Liver (tissue), 9 donors: Measurements from ENCODE around the gene CTAGE9. TPM values are rescaled to one million over a fixed set of nuclear protein-coding genes. Genes with fewer than 3 reads are reported as not detected.
"Not testable (repeated sequence)": the region's sequence is repeated elsewhere in the genome, so short reads cannot be mapped to it uniquely, and the experiment has no call there.

ENCODE experiments used
- DNase-seq: peaks from one replicate; pipeline ENCODE4 v3.0.0-alpha.2; 2017; ENCODE audit warnings: low spot score
- H3K27ac ChIP-seq, 2 donors: one replicate each; pipeline ENCODE4 v1.7.0; 2013; ENCODE audit warnings: inconsistent platforms in 2 of 2, low read length in 2 of 2, control low read depth in 1 of 2, low read depth in 1 of 2, mild to moderate bottlenecking in 1 of 2
- H3K27me3 ChIP-seq, 4 donors: one replicate each; pipeline versions ENCODE4 v1.6.1 to v1.7.0; 2013; ENCODE audit warnings: low read length in 3 of 4, inconsistent platforms in 1 of 4, mild to moderate bottlenecking in 1 of 4, moderate library complexity in 1 of 4; ENCODE audit not compliant: control insufficient read depth in 4 of 4, insufficient read depth in 4 of 4
- H3K36me3 ChIP-seq, 4 donors: one replicate each; pipeline versions ENCODE4 v1.6.1 to v1.7.0; 2013; ENCODE audit warnings: low read length in 3 of 4, mild to moderate bottlenecking in 3 of 4, low read depth in 1 of 4, moderate library complexity in 1 of 4; ENCODE audit not compliant: control insufficient read depth in 4 of 4, insufficient read depth in 3 of 4
- H3K4me1 ChIP-seq, 4 donors: one replicate each; pipeline versions ENCODE4 v1.6.1 to v1.7.0; 2013; ENCODE audit warnings: low read length in 3 of 4, mild to moderate bottlenecking in 3 of 4, moderate library complexity in 1 of 4; ENCODE audit not compliant: control insufficient read depth in 4 of 4, insufficient read depth in 4 of 4
- H3K4me3 ChIP-seq, 3 donors: one replicate each; pipeline versions ENCODE4 v1.6.1 to v1.7.0; 2013; ENCODE audit warnings: low read length in 3 of 3, control low read depth in 1 of 3, low read depth in 1 of 3, mild to moderate bottlenecking in 1 of 3
- H3K9ac ChIP-seq, 2 donors: one replicate each; pipeline ENCODE4 v1.7.0; 2013; ENCODE audit warnings: low read length in 2 of 2, mild to moderate bottlenecking in 2 of 2, moderate library complexity in 2 of 2, control low read depth in 1 of 2, low read depth in 1 of 2
- H3K9me3 ChIP-seq, 4 donors: one replicate each; pipeline versions ENCODE4 v1.6.1 to v1.7.0; 2013; ENCODE audit warnings: low read length in 3 of 4; ENCODE audit not compliant: control insufficient read depth in 4 of 4
- CTCF ChIP-seq: fragments of 150-350 bp; IDR thresholded peaks from 2 replicates; pipeline ENCODE4 v1.5.1; 2017; ENCODE audit warnings: improper control_type of control experiment, low read depth, low read length; ENCODE audit not compliant: missing input control
- EGR1 ChIP-seq, 2 donors: IDR thresholded peaks; 2 replicates each; pipeline ENCODE4 v1.6.1; 2016 to 2018; ENCODE audit warnings: antibody characterized with exemption in 2 of 2, low read depth in 2 of 2
- FOXA2 ChIP-seq: IDR thresholded peaks from 2 replicates; pipeline ENCODE4 v1.6.1; 2016; ENCODE audit warnings: antibody characterized with exemption
- HNF4A ChIP-seq, 2 donors: conservative IDR thresholded peaks; 2 replicates each; pipeline ENCODE4 v1.6.1; 2016; ENCODE audit warnings: antibody characterized with exemption in 2 of 2, mild to moderate bottlenecking in 2 of 2
- HNF4G ChIP-seq: IDR thresholded peaks from 2 replicates; pipeline ENCODE4 v1.6.1; 2016; ENCODE audit warnings: antibody characterized with exemption
- RAD21 ChIP-seq, 2 donors: IDR thresholded peaks; 2 replicates each; pipeline ENCODE4 v1.6.1; 2016; ENCODE audit warnings: antibody characterized with exemption in 2 of 2, mild to moderate bottlenecking in 2 of 2
- REST ChIP-seq: IDR thresholded peaks from 2 replicates; pipeline ENCODE4 v1.6.1; 2016; ENCODE audit warnings: antibody characterized with exemption, mild to moderate bottlenecking
- SP1 ChIP-seq: IDR thresholded peaks from 2 replicates; pipeline ENCODE4 v1.6.1; 2018; ENCODE audit warnings: antibody characterized with exemption, mild to moderate bottlenecking
- YY1 ChIP-seq: IDR thresholded peaks from 2 replicates; pipeline ENCODE4 v1.6.1; 2016; ENCODE audit warnings: antibody characterized with exemption, mild to moderate bottlenecking
- ZBTB33 ChIP-seq: IDR thresholded peaks from 2 replicates; pipeline ENCODE4 v1.6.1; 2016; ENCODE audit warnings: antibody characterized with exemption
- WGBS: extraction: QIAGEN DNeasy Blood & Tissue Kit; methylation state at CpG from one replicate; pipeline ENCODE4 v1.1.7; 2013; 5-methylcytosine and 5-hydroxymethylcytosine counted together
- polyA plus RNA-seq, 2 donors: library from polyadenylated mRNA; stranded (reverse) in 1 of 2; unstranded in 1 of 2; fragments of 200-250 nt in 1 of 2; fragments of >200 nt in 1 of 2; fragmentation: Nextera tagmentation in 1 of 2; extraction: Ambion mirVana in 1 of 2; gene quantifications; one replicate each; pipeline versions ENCODE4 v1.2.1 to v1.2.3, GENCODE V29; 2013 to 2015
- total RNA-seq, 2 donors: library from RNA; depleted of rRNA; stranded (reverse); fragments of >200 nt; gene quantifications; one replicate each; pipeline ENCODE4 v1.2.3, GENCODE V29; 2014
- TF ChIP-seq, protein P1 (sequence below): IDR thresholded peaks from 2 replicates; pipeline ENCODE4 v1.6.1; 2016; ENCODE audit warnings: antibody characterized with exemption
- donor health status: healthy.
- donor health status: healthy.
- donor health status: healthy.
- donor health status: healthy.
- donor health status: healthy.

CTAGE9 gene
- total and polyA plus RNA-seq, 4 donors, result not detected

- Histone ChIP-seq H3K4me3 (no peak overlapping the region), H3K4me1 (no peaks in the 10 kb centered on the region), H3K9ac (no peak overlapping the region), H3K9me3 (no peaks in the 10 kb centered on the region), H3K36me3 (no peaks in the 10 kb centered on the region), H3K27ac (no peak overlapping the region), H3K27me3 (no peaks in the 10 kb centered on the region)
- WGBS, result 93% methylated on average over 3 of the region's 3 CpGs
- no peak for DNase-seq
- no peak for TF ChIP-seq YY1
These were observed 7.2 kb upstream of the CTAGE9 start for GRCh38 chr6:131717836-131718542.

DNA sequence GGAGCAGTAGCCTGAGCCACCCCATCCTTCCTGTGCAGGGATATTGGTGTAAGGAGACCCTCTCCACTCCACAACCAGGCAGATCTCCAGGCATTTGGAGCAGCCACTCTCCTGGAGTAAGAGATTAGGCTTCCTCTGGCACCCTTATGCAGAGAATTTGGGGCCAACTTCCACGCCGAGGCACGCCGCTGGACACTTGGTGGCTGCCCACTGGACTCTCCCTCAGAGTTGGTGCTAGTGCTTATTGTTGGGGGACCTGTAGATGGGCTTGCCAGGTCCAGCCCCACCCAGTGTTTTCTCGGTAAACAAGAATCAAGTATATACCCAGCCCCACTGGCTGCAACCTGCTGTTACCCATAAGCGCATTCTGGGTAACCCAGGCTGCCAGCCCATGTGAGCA lies 4.8 kb upstream of the CTAGE9 start:
- not testable (repeated sequence) for H3K27me3 ChIP-seq, H3K9me3 ChIP-seq, H3K27ac ChIP-seq, DNase-seq, H3K36me3 ChIP-seq, H3K4me3 ChIP-seq, H3K9ac ChIP-seq, H3K4me1 ChIP-seq
- 92% methylated on average over 6 of the region's 6 CpGs for WGBS

DNA sequence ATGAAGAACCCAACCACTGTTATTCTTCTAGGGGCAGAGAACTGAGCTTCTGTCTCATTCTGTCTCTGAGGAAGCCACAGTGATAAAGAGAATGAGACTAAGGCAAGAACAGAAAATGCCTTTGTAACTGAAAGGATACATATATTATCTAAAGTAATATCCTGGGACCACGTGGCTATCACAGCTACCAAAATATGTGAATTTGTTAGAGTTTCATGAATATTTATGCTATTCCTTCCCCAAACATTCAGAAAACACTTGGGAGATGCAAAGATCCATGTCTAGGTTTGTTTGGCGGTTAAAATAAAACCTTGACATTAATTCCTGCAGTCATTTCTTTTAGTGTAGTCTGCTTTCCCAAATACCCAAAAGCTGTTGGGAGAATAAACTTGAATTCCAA lies 6.9 kb downstream of the CTAGE9 start:
- not testable (repeated sequence) for H3K9me3 ChIP-seq, H3K9ac ChIP-seq, H3K4me1 ChIP-seq, DNase-seq, H3K36me3 ChIP-seq, H3K27me3 ChIP-seq, H3K27ac ChIP-seq, H3K4me3 ChIP-seq
- WGBS, result no CpG with 5 or more reads among the region's 2 CpGs

DNA sequence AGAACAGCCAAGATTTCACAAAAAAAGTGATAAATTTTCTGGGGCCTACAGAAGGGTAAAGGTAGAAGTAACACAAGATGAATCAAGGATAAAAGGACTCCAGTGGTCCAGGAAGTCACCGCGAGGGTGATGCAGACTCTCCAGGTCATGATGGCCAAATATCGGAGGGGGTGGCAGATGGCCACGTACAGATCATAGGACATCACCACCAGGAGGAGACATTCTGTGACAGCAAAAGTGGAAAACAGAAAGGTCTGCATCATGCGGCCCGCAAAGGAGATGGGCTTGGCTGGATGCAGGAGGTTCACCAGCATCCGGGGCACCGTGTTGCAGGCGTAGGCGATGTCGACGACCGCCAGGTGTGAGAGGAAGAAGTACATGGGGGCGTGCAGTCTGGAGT lies 10.0 kb downstream of the CTAGE9 start:
- not testable (repeated sequence) for H3K9me3 ChIP-seq, H3K27me3 ChIP-seq, H3K4me3 ChIP-seq, H3K27ac ChIP-seq, H3K9ac ChIP-seq, DNase-seq, H3K36me3 ChIP-seq, H3K4me1 ChIP-seq
- no CpG with 5 or more reads among the region's 14 CpGs for WGBS

DNA sequence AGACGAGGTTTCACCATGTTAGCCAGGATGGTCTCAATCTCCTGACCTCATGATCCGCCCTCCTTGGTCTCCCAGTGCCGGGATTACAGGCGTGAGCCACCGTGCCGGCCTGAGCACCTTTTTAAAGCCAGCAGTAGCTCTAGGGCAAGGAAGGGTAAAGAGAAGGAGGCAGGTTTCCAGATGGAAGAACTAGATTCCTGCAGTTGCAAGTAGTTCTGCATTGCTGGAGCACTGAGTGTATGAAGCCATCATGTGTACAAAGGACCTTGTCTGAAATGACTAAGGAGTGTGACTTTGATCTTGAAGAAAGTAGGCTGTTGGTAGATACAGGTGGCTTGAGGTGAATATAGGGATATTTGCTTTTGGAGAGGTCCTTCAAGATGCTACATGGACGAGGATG lies 13.9 kb downstream of the CTAGE9 start:
- Histone ChIP-seq H3K36me3 (no peaks in the 10 kb centered on the region), H3K27ac (no peak overlapping the region), H3K9me3 (no peaks in the 10 kb centered on the region), H3K4me1 (peaks cover 0 to 7% (median 5%) of the 10 kb centered on the region in 4 donors), H3K4me3 (no peak overlapping the region), H3K27me3 (no peaks in the 10 kb centered on the region), H3K9ac (no peak overlapping the region)
- no peak for DNase-seq
- 96% methylated on average over 7 of the region's 7 CpGs for WGBS
- no peak for TF ChIP-seq HNF4A (conservative IDR thresholded peaks at IDR 0.05)
- TF ChIP-seq, protein P1, sequence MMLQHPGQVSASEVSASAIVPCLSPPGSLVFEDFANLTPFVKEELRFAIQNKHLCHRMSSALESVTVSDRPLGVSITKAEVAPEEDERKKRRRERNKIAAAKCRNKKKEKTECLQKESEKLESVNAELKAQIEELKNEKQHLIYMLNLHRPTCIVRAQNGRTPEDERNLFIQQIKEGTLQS, result no peak
- TF ChIP-seq RAD21 (IDR thresholded peaks at IDR 0.05), result no peak
- TF ChIP-seq HNF4G, result no peak
- no peak for TF ChIP-seq YY1
- TF ChIP-seq SP1, result no peak
- no peak for TF ChIP-seq FOXA2
- TF ChIP-seq REST, result no peak
- no peak for TF ChIP-seq EGR1 (IDR thresholded peaks at IDR 0.05; ENCODE audit: low read depth in 2 of 2)
- no peak for TF ChIP-seq ZBTB33
- TF ChIP-seq CTCF, result no peak
